ENCODE measurements around the gene OR6M1. TPM values are rescaled to one million over a fixed set of nuclear protein-coding genes. Genes with fewer than 3 reads are reported as not detected.

Gene OR6M1, protein sequence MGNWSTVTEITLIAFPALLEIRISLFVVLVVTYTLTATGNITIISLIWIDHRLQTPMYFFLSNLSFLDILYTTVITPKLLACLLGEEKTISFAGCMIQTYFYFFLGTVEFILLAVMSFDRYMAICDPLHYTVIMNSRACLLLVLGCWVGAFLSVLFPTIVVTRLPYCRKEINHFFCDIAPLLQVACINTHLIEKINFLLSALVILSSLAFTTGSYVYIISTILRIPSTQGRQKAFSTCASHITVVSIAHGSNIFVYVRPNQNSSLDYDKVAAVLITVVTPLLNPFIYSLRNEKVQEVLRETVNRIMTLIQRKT
- total RNA-seq (not detected), polyA plus RNA-seq (not detected)
- long read RNA-seq, donor 1 = 0 reads
- long read RNA-seq, donor 2, partial matches to known transcripts = 0 of 2 reads
- long read RNA-seq, donor 2, other reads (novel, unspliced or antisense) = 0 of 2 reads

DNA sequence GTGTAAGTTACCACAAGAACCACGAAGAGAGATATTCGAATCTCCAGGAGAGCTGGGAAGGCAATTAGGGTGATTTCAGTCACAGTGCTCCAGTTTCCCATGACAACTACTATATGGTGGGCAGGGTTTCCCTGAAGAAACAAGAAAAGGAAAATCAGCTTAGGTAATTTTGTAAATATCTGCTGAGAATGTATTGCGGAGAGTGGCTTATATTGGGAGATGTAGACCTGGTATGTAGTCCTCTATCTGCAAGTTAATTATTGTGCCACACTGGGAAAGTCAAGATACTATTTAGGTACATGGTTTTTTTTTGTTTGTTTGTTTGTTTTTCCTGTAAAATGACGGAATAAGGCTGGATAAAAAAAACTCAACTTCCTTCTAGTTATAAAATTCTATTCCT is at the start of gene OR6M1:
TSS of gene OR6M1 (minus strand) at position 101 of the 400 bp plus-strand sequence. CDS start at position 101, 0 bp downstream.
- H3K4me1 ChIP-seq = no peaks in the 10 kb centered on the region
- no peaks in the 10 kb centered on the region for H3K9me3 ChIP-seq
- intact Hi-C loops (cut with DNase I; ENCODE audit: low total_unique reads) = no loop called here
- no peaks in the 10 kb centered on the region for H3K36me3 ChIP-seq
- no peak for DNase-seq
- no peak for TF ChIP-seq POLR2A (IDR thresholded peaks at IDR 0.05)
- TF ChIP-seq, protein P1, sequence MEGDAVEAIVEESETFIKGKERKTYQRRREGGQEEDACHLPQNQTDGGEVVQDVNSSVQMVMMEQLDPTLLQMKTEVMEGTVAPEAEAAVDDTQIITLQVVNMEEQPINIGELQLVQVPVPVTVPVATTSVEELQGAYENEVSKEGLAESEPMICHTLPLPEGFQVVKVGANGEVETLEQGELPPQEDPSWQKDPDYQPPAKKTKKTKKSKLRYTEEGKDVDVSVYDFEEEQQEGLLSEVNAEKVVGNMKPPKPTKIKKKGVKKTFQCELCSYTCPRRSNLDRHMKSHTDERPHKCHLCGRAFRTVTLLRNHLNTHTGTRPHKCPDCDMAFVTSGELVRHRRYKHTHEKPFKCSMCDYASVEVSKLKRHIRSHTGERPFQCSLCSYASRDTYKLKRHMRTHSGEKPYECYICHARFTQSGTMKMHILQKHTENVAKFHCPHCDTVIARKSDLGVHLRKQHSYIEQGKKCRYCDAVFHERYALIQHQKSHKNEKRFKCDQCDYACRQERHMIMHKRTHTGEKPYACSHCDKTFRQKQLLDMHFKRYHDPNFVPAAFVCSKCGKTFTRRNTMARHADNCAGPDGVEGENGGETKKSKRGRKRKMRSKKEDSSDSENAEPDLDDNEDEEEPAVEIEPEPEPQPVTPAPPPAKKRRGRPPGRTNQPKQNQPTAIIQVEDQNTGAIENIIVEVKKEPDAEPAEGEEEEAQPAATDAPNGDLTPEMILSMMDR (IDR thresholded peaks at IDR 0.05 in 8 of 11, conservative IDR thresholded peaks at IDR 0.05 in 3 of 11) = no peak
- no peak for TF ChIP-seq POLR2AphosphoS5 (IDR thresholded peaks at IDR 0.05)
- no peak within 1 kb of the TSS for H3K27ac ChIP-seq
- no peak within 1 kb of the TSS for H3K4me3 ChIP-seq
- 58 to 72% (median 67%) methylated on average over 4 of the region's 4 CpGs for WGBS, 5 donors
- no peaks in the 10 kb centered on the region for H3K27me3 ChIP-seq (replicated peaks in 1 of 7)

GRCh38 chr11:123853038-123853437 is 46.9 kb upstream of the OR6M1 start:
- Histone ChIP-seq H3K9me3 (peaks cover 0 to 18% (median 2%) of the 10 kb centered on the region in 8 donors), H3K27ac (no peak overlapping the region), H3K4me1 (no peaks in the 10 kb centered on the region), H3K4me3 (no peak overlapping the region), H3K27me3 (replicated peaks in 1 of 7) (peaks cover 0 to 15% (median 0%) of the 10 kb centered on the region in 7 donors), H3K36me3 (no peaks in the 10 kb centered on the region)
- TF ChIP-seq, protein P1 (IDR thresholded peaks at IDR 0.05 in 8 of 11, conservative IDR thresholded peaks at IDR 0.05 in 3 of 11) = no peak
- TF ChIP-seq POLR2A (IDR thresholded peaks at IDR 0.05) (no peak), POLR2AphosphoS5 (IDR thresholded peaks at IDR 0.05) (no peak)
- intact Hi-C loops (cut with DNase I; ENCODE audit: low total_unique reads) = no loop called here
- whole genome bisulfite sequencing, 5 donors = 92 to 100% (median 94%) methylated on average over 2 of the region's 2 CpGs
- peak; percentile 31 for DNase-seq

DNA sequence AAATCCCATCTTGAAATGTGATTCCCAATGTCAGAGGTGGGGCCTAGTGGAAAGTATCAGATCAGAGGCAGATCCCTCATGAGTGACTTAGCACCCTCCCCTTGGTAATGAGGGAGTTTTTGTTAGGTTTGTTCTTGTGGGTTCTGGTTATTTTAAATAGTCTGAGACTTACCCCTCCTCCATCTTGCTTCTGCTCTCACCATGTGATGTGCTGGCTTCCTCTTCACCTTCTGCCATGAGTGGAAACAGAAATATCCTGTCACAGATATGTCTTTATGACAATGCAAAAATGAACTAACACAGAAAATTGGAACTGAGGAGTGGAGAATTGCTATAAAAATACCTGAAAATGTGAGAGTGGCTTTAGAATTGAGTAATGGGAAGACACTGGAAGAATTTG is 46.2 kb upstream of the OR6M1 start:
- Histone ChIP-seq H3K9me3 (peaks cover 0 to 15% (median 2%) of the 10 kb centered on the region in 8 donors), H3K27me3 (replicated peaks in 1 of 7) (peaks cover 0 to 15% (median 0%) of the 10 kb centered on the region in 7 donors), H3K4me3 (no peak overlapping the region), H3K36me3 (no peaks in the 10 kb centered on the region), H3K27ac (no peak overlapping the region), H3K4me1 (no peaks in the 10 kb centered on the region)
- intact Hi-C loops (cut with DNase I; ENCODE audit: low total_unique reads) = no loop called here
- TF ChIP-seq POLR2A (IDR thresholded peaks at IDR 0.05) (no peak), POLR2AphosphoS5 (IDR thresholded peaks at IDR 0.05) (no peak)
- TF ChIP-seq, protein P1 (IDR thresholded peaks at IDR 0.05 in 8 of 11, conservative IDR thresholded peaks at IDR 0.05 in 3 of 11) = no peak
- no peak for DNase-seq

GRCh38 chr11:123851110-123851509 is 45.0 kb upstream of the OR6M1 start:
- WGBS, 5 donors = 75 to 93% (median 87%) methylated on average over 4 of the region's 4 CpGs
- no peak overlapping the region for H3K27ac ChIP-seq
- TF ChIP-seq, protein P1 (IDR thresholded peaks at IDR 0.05 in 8 of 11, conservative IDR thresholded peaks at IDR 0.05 in 3 of 11) = no peak
- TF ChIP-seq POLR2A (IDR thresholded peaks at IDR 0.05) (no peak), POLR2AphosphoS5 (IDR thresholded peaks at IDR 0.05) (no peak)
- H3K36me3 ChIP-seq = no peaks in the 10 kb centered on the region
- H3K4me1 ChIP-seq = no peaks in the 10 kb centered on the region
- H3K27me3 ChIP-seq (replicated peaks in 1 of 7) = peaks cover 0 to 15% (median 0%) of the 10 kb centered on the region in 7 donors
- H3K9me3 ChIP-seq = peaks cover 0 to 5% (median 0%) of the 10 kb centered on the region in 8 donors
- no peak overlapping the region for H3K4me3 ChIP-seq
- intact Hi-C loops (cut with DNase I; ENCODE audit: low total_unique reads) = no loop called here
- DNase-seq = peak; percentile 59
